ENCODE measurements around the gene TIPARP. TPM values are rescaled to one million over a fixed set of nuclear protein-coding genes. Genes with fewer than 3 reads are reported as not detected.

The TIPARP gene
- total and polyA plus RNA-seq, 12 donors = 13.8 to 74.6 (median 23.1) TPM

DNA sequence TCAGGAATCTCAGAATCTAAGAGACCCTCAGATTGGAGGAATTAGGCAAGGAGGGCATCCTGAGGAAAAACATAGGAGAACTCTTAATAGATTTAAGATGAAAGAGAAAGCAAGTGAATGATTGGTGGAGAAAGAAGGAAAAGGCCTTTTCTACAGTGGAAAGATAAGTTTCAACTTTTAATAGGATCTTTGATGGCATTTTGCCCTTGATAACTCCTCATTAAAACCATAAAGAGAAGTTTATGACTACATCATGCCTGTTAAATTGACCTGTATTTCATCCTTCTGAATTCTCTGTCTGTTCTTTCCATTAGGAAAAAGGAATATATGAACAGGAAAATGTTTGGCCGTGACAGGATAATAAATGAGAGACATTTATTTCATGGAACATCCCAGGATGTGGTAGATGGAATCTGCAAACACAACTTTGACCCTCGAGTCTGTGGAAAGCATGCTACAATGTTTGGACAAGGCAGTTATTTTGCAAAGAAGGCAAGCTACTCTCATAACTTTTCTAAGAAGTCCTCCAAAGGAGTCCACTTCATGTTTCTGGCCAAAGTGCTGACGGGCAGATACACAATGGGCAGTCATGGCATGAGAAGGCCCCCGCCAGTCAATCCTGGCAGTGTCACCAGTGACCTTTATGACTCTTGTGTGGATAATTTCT is 30.1 kb downstream of the TIPARP start:
- Histone ChIP-seq H3K4me1 (peaks cover 0 to 37% (median 4%) of the 10 kb centered on the region in 9 donors), H3K4me3 (no peak overlapping the region), H3K9me3 (no peaks in the 10 kb centered on the region), H3K27ac (no peak overlapping the region), H3K27me3 (no peaks in the 10 kb centered on the region), H3K36me3 (peaks cover 0 to 80% (median 26%) of the 10 kb centered on the region in 9 donors)
- WGBS, 2 donors = 90% methylated on average over 4 of the region's 4 CpGs
- intact Hi-C loops (cut with DNase I) = no loop called here
- DNase-seq (no peak), ATAC-seq (no peak)
- TF ChIP-seq, protein P1, sequence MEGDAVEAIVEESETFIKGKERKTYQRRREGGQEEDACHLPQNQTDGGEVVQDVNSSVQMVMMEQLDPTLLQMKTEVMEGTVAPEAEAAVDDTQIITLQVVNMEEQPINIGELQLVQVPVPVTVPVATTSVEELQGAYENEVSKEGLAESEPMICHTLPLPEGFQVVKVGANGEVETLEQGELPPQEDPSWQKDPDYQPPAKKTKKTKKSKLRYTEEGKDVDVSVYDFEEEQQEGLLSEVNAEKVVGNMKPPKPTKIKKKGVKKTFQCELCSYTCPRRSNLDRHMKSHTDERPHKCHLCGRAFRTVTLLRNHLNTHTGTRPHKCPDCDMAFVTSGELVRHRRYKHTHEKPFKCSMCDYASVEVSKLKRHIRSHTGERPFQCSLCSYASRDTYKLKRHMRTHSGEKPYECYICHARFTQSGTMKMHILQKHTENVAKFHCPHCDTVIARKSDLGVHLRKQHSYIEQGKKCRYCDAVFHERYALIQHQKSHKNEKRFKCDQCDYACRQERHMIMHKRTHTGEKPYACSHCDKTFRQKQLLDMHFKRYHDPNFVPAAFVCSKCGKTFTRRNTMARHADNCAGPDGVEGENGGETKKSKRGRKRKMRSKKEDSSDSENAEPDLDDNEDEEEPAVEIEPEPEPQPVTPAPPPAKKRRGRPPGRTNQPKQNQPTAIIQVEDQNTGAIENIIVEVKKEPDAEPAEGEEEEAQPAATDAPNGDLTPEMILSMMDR (IDR thresholded peaks at IDR 0.05) = no peak

DNA sequence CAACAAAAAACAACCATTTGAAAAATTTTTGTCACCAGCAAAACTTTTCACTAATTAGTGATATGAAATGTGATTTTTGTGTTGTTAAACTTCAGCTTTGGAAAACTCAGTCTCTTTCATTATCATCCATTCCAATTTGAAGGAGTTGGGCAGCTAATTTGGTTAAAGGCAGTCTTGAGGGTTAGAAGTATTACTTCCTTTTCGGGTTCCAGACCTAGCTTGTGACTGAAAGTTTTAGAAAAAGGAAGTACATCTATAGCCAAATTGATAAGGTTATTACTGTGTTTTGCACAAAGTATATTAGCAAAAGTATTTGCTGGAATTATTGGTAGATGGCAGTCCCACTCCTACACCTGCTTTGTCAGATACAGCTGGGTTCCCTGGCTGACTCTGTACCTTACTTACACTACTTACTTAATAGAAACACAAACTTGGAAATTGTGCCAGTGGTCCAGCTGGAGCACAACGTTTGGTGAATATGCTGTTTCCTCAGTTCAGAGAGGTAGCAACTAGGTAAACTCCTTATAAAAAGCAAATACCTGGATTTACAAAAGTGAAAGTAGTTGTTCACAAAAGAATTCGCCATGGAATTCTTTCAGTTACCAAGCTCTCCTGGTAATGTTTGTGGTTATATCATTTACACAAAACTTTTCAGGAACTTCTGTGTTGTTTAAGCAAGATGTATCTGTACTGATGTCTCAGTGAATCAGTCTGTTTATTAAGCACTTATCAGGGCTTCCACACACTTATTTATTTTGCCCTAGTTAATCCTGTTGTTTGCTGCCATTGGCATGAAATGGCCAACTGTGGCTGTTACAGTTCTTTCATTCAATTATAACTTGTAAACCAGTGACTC is 31.6 kb downstream of the TIPARP start:
- Histone ChIP-seq H3K4me3 (no peak overlapping the region), H3K4me1 (peaks cover 0 to 37% (median 5%) of the 10 kb centered on the region in 9 donors), H3K27me3 (no peaks in the 10 kb centered on the region), H3K9me3 (no peaks in the 10 kb centered on the region), H3K36me3 (peaks cover 0 to 85% (median 26%) of the 10 kb centered on the region in 9 donors), H3K27ac (peak overlapping the region in 1 of 10 donors; percentile 32)
- WGBS, 2 donors = 69 to 78% methylated on average over 3 of the region's 3 CpGs
- intact Hi-C loops (cut with DNase I) = no loop called here
- DNase-seq (no peak), ATAC-seq (no peak)
- TF ChIP-seq, protein P1 (IDR thresholded peaks at IDR 0.05) = no peak

DNA sequence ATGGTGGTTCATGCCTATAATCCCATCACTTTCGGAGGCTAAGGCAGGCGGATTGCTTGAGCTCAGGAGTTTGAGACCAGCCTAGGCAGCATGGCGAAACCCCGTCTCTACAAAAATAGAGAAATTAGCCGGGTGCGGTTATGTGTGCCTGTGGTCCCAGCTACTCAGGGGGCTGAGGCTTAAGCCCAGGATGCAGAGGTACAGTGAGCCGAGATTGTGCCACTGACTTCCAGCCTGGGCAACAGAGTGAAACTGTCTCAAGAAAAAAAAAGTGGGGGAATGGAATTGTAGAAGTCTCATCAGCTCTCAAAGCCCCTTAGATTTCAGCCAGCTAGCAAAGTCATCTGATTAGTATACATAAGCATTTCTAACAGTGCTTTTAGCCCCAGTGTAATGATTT is 33.2 kb downstream of the TIPARP start:
- intact Hi-C loops (cut with DNase I) = no loop called here
- Histone ChIP-seq H3K4me3 (no peak overlapping the region), H3K9me3 (no peaks in the 10 kb centered on the region), H3K36me3 (peaks cover 0 to 81% (median 26%) of the 10 kb centered on the region in 9 donors), H3K4me1 (peaks cover 0 to 25% (median under 1%) of the 10 kb centered on the region in 9 donors), H3K27me3 (no peaks in the 10 kb centered on the region), H3K27ac (no peak overlapping the region)
- TF ChIP-seq, protein P1 (IDR thresholded peaks at IDR 0.05) = no peak
- ATAC-seq (no peak), DNase-seq (no peak)
- 95 to 97% methylated on average over 7 of the region's 7 CpGs for WGBS, 2 donors

DNA sequence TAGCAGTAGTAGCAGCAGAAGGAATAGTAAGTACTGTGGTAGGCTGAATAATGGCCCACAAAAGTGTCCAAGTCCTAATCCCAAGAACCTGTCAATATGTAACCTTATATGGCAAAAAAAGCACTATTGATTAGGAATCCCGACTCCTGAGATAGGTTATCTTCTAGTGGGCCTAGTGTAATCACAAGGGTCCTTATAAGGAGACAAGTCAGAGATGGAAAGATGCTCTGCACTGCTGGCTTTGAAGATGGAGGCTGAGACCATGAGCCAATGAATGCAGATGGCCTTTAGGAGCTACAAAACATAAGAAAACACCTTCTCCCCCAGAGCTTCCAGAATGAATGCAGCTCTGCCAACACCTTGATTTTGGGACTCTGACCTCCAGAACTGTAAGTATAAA is 36.0 kb downstream of the TIPARP start:
- H3K4me3 ChIP-seq = no peak overlapping the region
- ATAC-seq = no peak
- intact Hi-C loops (cut with DNase I) = no loop called here
- H3K36me3 ChIP-seq = peaks cover 0 to 66% (median 11%) of the 10 kb centered on the region in 9 donors
- no peaks in the 10 kb centered on the region for H3K9me3 ChIP-seq
- DNase-seq = no peak
- no peak overlapping the region for H3K27ac ChIP-seq
- 39 to 59% methylated on average over 1 of the region's 1 CpG for WGBS, 2 donors
- TF ChIP-seq, protein P1 (IDR thresholded peaks at IDR 0.05) = no peak
- H3K4me1 ChIP-seq = peaks cover 0 to 12% (median 0%) of the 10 kb centered on the region in 9 donors
- H3K27me3 ChIP-seq = no peaks in the 10 kb centered on the region

Measured in heart right ventricle (tissue), 16 donors.